Measurements from ENCODE around the gene CCT6A.
A peak's percentile ranks its signal among the peaks of the same experiment; 100 is the strongest.
"Not testable (repeated sequence)": the region's sequence is repeated elsewhere in the genome, so short reads cannot be mapped to it uniquely, and the experiment has no call there.

Gene CCT6A

GRCh38 chr7:56053993-56054392 lies 2.4 kb downstream of the CCT6A start:
- DNase-seq = no peak

GRCh38 chr7:56062382-56062781 lies 10.8 kb downstream of the CCT6A start:
- DNase-seq = no peak

DNA sequence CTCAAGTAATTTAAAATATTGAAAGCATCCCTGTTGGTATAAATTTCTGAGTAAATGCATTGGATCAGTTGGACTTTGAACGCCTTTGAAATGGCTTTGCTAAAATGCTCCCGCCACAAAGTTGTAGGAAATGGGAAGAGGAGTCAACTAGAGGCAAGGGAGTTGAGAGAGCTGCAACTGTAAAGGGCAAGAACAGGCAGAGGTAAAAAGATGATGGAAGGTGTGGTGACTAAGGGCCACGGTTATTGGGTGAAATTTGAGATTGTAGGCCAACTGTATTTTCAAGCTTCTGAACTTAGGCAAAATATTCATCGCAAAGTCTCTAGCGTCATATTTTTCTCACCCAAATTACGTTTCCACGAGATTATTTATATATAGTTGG lies 11.9 kb downstream of the CCT6A start:
- DNase-seq = no peak

GRCh38 chr7:56063882-56064625 lies 12.5 kb downstream of the CCT6A start, which contains the start of gene SUMF2:
Gene SUMF2, plus strand, starts transcription at chr7:56064286. Its CDS starts 26 bp downstream, at chr7:56064312.
- peak; percentile 76 for DNase-seq

DNA sequence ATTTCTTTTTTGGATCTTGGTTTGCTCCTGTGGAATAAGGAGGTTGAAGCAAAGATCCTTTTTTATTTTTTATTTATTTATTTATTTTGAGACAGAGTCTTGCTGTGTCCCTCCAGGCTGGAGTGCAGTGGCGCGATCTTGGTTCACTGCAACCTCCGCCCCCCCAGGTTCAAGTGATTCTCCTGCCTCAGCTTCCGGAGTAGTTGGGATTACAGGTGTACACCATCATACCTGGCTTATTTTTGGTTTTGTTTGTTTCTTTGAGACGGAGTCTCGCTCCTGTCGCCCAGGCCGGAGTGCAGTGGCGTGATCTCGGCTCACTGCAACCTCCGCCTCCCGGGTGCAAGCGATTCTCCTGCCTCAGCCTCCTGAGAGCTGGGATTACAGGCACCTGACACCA lies 14.8 kb downstream of the CCT6A start:
- not testable (repeated sequence) for DNase-seq

DNA sequence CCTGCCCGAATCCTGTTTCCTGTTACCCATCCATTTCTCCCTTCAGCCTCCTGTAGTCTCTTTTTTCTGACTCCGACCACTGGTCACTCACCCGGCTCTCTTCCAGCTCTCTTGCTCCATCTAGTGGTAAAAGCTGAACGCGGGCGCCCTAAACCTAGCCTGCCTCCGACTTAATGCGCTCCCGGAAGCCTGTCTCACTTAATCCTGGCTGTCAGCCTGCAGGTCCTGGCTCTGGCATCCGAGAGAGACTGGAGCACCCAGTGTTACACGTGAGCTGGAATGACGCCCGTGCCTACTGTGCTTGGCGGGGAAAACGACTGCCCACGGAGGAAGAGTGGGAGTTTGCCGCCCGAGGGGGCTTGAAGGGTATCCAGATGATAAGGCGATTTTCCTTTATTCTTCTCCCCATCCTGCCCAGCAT lies 22.8 kb downstream of the CCT6A start:
- DNase-seq = peak; percentile 78

- DNase-seq = no peak
Measured at GRCh38 chr7:56077681-56078080, 26.1 kb downstream of the CCT6A start.

GRCh38 chr7:56078196-56078595 lies 26.6 kb downstream of the CCT6A start:
- no peak for DNase-seq

DNA sequence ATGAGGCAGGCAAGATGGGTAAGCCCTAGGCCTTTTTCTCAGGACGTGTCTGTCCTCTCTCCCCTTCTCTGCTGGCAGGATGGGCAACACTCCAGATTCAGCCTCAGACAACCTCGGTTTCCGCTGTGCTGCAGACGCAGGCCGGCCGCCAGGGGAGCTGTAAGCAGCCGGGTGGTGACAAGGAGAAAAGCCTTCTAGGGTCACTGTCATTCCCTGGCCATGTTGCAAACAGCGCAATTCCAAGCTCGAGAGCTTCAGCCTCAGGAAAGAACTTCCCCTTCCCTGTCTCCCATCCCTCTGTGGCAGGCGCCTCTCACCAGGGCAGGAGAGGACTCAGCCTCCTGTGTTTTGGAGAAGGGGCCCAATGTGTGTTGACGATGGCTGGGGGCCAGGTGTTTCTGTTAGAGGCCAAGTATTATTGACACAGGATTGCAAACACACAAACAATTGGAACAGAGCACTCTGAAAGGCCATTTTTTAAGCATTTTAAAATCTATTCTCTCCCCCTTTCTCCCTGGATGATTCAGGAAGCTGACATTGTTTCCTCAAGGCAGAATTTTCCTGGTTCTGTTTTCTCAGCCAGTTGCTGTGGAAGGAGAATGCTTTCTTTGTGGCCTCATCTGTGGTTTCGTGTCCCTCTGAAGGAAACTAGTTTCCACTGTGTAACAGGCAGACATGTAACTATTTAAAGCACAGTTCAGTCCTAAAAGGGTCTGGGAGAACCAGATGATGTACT lies 28.1 kb downstream of the CCT6A start:
- peak; percentile 94 for DNase-seq

DNA sequence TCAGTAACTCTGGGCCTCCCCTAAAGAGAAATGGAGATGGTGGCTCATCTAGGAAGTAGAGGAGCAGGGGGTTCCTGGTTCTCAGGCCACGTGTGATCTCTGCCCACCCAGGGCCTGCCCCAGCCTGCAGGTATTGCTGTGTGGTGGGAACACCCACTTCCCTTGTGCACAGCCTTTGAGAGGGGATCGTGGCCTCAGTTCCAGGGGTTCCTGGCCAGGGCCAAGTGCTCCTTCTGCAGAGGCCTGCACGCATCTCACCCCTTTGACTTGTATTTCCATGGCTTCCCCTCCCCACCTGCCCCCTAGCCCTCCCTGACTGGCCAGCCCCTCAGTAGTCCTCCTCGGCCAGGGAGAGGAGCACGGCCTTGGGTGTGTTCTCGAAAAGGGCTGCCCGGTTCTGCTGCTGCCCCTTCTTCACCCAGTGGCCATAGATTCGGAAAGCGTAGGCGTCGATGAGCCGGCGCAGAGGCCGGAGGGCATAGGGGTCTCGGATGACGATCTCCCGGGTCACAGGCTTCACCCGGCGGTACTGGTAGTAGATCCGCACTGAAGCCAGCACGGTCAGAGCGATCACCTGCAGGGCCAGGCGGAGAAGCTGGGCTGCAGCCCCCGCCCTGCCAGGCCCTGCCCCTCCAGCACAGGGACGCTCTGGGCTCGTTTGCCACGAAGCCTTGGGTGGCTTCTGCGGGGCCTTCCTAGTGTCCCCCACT lies 29.3 kb downstream of the CCT6A start:
- not testable (repeated sequence) for DNase-seq

DNA sequence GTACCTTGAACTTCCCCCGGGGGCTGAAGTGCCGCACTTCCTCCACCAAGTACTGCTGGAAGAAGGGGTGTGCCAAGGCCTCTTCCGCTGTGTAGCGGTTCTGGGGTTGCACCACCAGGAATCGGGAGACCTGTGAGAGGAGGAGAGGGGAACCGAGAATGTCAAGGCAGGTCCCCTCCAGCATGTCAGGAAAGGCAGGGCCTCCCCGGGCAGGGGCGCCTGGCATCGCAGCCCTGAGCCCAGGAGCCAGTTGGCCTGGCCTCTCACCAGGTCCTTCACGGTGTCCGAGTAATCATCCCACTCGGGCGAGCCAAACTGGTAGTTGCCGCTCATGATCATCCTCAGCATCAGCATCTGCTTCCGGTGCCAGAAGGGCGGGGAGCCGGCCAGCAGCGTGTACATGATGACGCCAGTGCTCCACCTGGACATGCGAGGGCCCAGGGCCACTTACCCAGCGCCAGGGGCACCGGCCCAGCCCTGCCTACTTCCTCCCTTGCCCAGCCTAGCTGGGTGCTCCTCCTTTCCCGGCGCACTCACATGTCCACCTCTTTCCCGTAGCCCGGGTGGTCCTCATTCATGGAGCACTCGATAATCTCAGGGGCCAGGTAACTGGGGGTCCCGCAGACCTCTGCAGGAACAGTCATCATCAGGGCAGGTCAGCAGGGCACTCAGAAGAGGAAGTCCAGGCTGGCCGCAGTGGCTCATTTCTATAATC lies 30.2 kb downstream of the CCT6A start:
- no peak for DNase-seq

DNA sequence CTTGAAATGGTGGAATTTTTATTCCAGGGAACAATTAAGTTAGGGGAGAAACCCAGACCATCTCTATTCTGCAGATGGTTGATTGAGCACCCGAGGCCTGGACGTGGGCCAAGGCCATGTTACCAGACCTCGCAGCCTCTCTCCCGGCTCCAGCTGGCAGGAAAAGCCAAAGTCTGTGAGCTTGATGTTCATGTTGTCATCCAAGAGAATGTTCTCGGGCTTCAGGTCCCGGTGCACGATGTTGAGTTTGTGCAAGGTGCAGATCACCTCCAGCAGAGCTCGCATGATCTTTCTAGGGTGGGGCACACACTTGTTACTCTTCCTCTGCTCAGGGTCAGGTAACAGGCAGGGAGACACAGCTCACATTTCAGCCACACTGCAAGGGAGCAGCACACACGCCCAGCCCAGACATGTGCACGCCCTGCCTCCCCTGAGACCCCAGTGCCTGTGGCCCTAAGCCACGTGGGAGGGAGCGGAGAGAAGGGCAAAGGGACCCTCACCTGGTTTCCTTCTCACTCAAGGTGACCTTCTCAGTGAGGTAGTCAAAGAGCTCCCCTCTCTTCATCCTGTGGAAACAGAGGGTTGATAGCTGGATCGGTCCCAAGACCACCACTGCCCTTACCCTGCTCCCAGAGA lies 31.7 kb downstream of the CCT6A start:
- DNase-seq = peak; percentile 60

GRCh38 chr7:56086761-56087160 lies 35.2 kb downstream of the CCT6A start:
- no peak for DNase-seq

GRCh38 chr7:56087445-56087844 lies 35.9 kb downstream of the CCT6A start:
- DNase-seq = no peak

DNA sequence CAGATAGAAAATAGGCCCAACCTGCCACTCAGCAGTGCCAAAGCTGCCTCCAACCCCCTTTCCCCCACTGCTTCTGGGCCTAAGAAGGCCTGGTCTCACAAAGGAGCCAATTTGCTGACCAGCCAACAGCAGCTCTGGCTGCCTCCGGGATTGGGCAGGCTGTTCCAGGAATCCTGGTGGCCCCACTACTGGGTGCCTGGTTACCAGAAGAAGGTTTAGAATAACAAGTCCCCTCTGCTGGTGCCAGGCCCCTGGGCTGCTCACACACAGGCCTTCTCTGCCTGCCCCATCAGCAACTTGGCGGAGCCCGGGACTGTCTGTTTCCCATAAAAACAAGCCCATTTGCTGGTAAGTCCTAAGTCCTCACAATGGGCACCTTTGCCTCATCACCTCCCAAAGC lies 40.0 kb downstream of the CCT6A start:
- no peak for DNase-seq

DNA sequence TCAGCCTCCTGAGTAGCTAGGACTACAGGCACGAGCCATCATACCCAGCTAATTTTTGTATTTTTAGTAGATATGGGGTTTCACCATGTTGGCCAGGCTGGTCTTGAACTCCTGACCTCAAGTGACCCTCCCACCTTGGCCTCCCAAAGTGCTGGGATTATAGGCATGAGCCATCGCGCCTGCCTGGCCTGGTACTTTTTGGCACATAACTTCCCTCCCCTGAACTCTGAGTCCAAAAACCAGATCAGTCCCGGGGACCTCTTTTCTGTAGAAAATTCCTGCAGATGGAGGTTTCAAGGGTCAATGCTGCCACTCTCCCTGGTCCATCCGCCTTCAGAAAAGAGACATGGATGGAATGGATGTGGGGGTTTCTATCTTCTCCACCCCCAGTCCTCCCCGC lies 40.8 kb downstream of the CCT6A start:
- DNase-seq = not testable (repeated sequence)

- DNase-seq = peak; percentile 55
Measured at GRCh38 chr7:56092789-56093531, 41.4 kb downstream of the CCT6A start, which contains the start of gene PHKG1. Gene PHKG1, minus strand, starts transcription at chr7:56092952. Its CDS starts 4,011 bp downstream, at chr7:56088941.

GRCh38 chr7:56097700-56098099 lies 46.1 kb downstream of the CCT6A start:
- DNase-seq = peak; percentile 29

GRCh38 chr7:56098187-56099008 lies 46.8 kb downstream of the CCT6A start:
- DNase-seq = not testable (repeated sequence)

DNA sequence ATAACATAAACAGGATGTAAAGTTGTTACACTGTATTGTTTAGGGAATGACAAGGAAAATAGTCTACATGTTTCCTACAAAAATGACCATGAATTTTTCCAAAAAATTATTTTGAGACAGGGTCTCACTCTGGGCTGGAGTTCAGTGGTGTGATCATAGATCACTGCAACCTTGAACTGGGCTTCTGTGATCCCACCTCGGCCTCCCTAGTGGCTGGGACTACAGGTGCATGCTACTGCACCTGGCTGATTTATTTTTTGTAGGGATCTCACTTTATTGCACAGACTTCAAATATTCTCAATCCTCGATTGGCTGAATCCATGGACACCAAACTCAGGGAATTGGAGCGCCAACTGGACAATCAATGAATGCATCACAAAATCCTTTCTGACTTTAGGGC lies 48.1 kb downstream of the CCT6A start:
- DNase-seq = no peak

DNA sequence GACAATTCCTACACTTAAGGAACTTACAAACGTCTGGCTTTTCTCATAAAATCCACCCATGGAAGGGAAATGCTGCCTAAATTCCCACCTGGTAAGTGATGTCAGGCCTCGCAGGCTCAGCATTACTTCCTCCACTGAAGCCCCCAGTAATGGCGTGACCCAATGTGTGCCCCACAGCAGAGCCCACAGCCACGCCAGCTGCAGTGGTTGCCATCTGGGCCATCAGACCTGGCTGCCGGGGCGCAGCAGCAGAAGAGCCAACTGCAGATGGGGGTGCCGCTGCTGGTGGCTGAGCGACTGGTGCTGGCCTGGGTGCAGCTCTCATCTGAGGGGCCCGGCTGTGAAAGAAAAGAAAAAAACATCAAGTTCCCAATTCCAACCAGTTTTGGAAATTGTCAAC lies 52.6 kb downstream of the CCT6A start:
- DNase-seq = not testable (repeated sequence)

All from NCI-H2029 (cell line).